ENCODE results near the gene SLC2A10. TPM values are rescaled to one million over a fixed set of nuclear protein-coding genes. Genes with fewer than 3 reads are reported as not detected.

SLC2A10 gene
- total and polyA plus RNA-seq, 10 of the 15 experiments (the other 5 are each of a cell fraction or from before 2014, with no cell fraction given), result not detected

- TF ChIP-seq, protein P1, sequence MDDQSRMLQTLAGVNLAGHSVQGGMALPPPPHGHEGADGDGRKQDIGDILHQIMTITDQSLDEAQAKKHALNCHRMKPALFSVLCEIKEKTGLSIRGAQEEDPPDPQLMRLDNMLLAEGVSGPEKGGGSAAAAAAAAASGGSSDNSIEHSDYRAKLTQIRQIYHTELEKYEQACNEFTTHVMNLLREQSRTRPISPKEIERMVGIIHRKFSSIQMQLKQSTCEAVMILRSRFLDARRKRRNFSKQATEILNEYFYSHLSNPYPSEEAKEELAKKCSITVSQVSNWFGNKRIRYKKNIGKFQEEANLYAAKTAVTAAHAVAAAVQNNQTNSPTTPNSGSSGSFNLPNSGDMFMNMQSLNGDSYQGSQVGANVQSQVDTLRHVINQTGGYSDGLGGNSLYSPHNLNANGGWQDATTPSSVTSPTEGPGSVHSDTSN (IDR thresholded peaks at IDR 0.05; ENCODE audit: insufficient replicate concordance, low read depth, low read length), result no peak
- no peak for TF ChIP-seq ZNF24 (IDR thresholded peaks at IDR 0.05)
- no peak for TF ChIP-seq IKZF1 (conservative IDR thresholded peaks at IDR 0.05)
- TF ChIP-seq MTA2 (IDR thresholded peaks at IDR 0.05; ENCODE audit: low read depth), result no peak
- no peak for TF ChIP-seq PML (IDR thresholded peaks at IDR 0.05; ENCODE audit: low read length)
- no peak for TF ChIP-seq SP1 (IDR thresholded peaks at IDR 0.05; ENCODE audit: low read depth, low read length)
Observed at GRCh38 chr20:46670585-46671584, 38.6 kb upstream of the SLC2A10 start (continued).

- ChIA-PET SMC1A (ENCODE audit: uncharacterized antibody, unreplicated experiment) (no interaction called here), CTCF (interaction anchor here (0.7 to 1.3 kb wide), 3 partner anchors 10 to 121 kb away, joined by 3 to 4 read pairs (median 3); partner anchors contain the start of gene OCSTAMP), RAD21 (ENCODE audit: unreplicated experiment) (no interaction called here), POLR2A (interaction anchor here (0.5 to 0.7 kb wide), 2 partner anchors 15 to 352 kb away, joined by 3 read pairs; no protein-coding TSS in a partner anchor)
- WGBS (ENCODE audit: insufficient coverage, insufficient replicate concordance, low lambda C conversion rate, missing lambda C conversion rate), result 36% methylated on average over 3 of the region's 3 CpGs
- intact Hi-C loops (cut with micrococcal nuclease; ENCODE audit: unreplicated experiment) (no loop called here), in situ Hi-C loops (cut with MboI) (no loop called here)
- no peak for FAIRE-seq
- ATAC-seq, result no peak
- no peak overlapping the region for H3K9ac ChIP-seq (ENCODE audit: control insufficient read depth, insufficient read depth, low read length)
- no peak overlapping the region for H2AFZ ChIP-seq (ENCODE audit: control insufficient read depth, low read depth, low read length)
- no peaks in the 10 kb centered on the region for H3K36me3 ChIP-seq (ENCODE audit: control insufficient read depth in 2 of 2, insufficient read depth in 2 of 2, low read length in 1 of 2)
- H3K4me2 ChIP-seq (ENCODE audit: control insufficient read depth, insufficient read depth), result no peak overlapping the region
- no peaks in the 10 kb centered on the region for H3K79me2 ChIP-seq (ENCODE audit: control insufficient read depth, insufficient read depth, low read length)
- no peaks in the 10 kb centered on the region for H3K4me1 ChIP-seq (ENCODE audit: control insufficient read depth, insufficient read depth, low read length)
- no peak for DNase-seq (ENCODE audit: low read depth, low spot score)
- no peak overlapping the region for H3K27ac ChIP-seq (ENCODE audit: control insufficient read depth, insufficient read depth)
- H3K9me3 ChIP-seq (replicated peaks; ENCODE audit: control insufficient read depth, insufficient read depth, low read length), result no peaks in the 10 kb centered on the region; the same call in 2 of the 3 replicates
- no peaks in the 10 kb centered on the region for H3K27me3 ChIP-seq (replicated peaks in 1 of 2; ENCODE audit: control insufficient read depth in 2 of 2, insufficient read depth in 2 of 2, low read length in 1 of 2)
- no peaks in the 10 kb centered on the region for H4K20me1 ChIP-seq (ENCODE audit: control insufficient read depth, insufficient read depth)
- BruUV-seq (replicated peaks), result no TSS peak
- no peak overlapping the region for H3K4me3 ChIP-seq
- TF ChIP-seq, protein P2, sequence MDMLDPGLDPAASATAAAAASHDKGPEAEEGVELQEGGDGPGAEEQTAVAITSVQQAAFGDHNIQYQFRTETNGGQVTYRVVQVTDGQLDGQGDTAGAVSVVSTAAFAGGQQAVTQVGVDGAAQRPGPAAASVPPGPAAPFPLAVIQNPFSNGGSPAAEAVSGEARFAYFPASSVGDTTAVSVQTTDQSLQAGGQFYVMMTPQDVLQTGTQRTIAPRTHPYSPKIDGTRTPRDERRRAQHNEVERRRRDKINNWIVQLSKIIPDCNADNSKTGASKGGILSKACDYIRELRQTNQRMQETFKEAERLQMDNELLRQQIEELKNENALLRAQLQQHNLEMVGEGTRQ (IDR thresholded peaks at IDR 0.05; ENCODE audit: borderline replicate concordance, low read depth, low read length), result no peak
- TF ChIP-seq, protein P3, sequence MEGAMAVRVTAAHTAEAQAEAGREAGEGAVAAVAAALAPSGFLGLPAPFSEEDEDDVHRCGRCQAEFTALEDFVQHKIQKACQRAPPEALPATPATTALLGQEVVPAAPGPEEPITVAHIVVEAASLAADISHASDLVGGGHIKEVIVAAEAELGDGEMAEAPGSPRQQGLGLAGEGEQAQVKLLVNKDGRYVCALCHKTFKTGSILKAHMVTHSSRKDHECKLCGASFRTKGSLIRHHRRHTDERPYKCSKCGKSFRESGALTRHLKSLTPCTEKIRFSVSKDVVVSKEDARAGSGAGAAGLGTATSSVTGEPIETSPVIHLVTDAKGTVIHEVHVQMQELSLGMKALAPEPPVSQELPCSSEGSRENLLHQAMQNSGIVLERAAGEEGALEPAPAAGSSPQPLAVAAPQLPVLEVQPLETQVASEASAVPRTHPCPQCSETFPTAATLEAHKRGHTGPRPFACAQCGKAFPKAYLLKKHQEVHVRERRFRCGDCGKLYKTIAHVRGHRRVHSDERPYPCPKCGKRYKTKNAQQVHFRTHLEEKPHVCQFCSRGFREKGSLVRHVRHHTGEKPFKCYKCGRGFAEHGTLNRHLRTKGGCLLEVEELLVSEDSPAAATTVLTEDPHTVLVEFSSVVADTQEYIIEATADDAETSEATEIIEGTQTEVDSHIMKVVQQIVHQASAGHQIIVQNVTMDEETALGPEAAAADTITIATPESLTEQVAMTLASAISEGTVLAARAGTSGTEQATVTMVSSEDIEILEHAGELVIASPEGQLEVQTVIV (IDR thresholded peaks at IDR 0.05; ENCODE audit: borderline replicate concordance, partially characterized antibody), result no peak
- TF ChIP-seq EGR1 (IDR thresholded peaks at IDR 0.05; ENCODE audit: borderline replicate concordance in 1 of 2, low read depth in 2 of 2, low read length in 2 of 2), result no peak
- no peak for TF ChIP-seq ZNF622 (IDR thresholded peaks at IDR 0.05)
- TF ChIP-seq SUZ12 (IDR thresholded peaks at IDR 0.05; ENCODE audit: unreplicated experiment), result no peak
- no peak for TF ChIP-seq SREBF2 (IDR thresholded peaks at IDR 0.05; ENCODE audit: low read length)
- TF ChIP-seq, protein P4, sequence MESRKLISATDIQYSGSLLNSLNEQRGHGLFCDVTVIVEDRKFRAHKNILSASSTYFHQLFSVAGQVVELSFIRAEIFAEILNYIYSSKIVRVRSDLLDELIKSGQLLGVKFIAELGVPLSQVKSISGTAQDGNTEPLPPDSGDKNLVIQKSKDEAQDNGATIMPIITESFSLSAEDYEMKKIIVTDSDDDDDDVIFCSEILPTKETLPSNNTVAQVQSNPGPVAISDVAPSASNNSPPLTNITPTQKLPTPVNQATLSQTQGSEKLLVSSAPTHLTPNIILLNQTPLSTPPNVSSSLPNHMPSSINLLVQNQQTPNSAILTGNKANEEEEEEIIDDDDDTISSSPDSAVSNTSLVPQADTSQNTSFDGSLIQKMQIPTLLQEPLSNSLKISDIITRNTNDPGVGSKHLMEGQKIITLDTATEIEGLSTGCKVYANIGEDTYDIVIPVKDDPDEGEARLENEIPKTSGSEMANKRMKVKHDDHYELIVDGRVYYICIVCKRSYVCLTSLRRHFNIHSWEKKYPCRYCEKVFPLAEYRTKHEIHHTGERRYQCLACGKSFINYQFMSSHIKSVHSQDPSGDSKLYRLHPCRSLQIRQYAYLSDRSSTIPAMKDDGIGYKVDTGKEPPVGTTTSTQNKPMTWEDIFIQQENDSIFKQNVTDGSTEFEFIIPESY (IDR thresholded peaks at IDR 0.05), result no peak
- no peak for TF ChIP-seq PAX8 (IDR thresholded peaks at IDR 0.05)
Observed at GRCh38 chr20:46671866-46672542, 37.4 kb upstream of the SLC2A10 start.

Data from GM12878 (cell line).